PC-3 (cell line): ENCODE measurements around the gene ISYNA1. TPM values are rescaled to one million over a fixed set of nuclear protein-coding genes. Genes with fewer than 3 reads are reported as not detected.

Source experiments
- ATAC-seq: fragments of 200-7000 bp; cut with Tn5 transposase; 2 replicates; pipeline ENCODE4 v1.9.1; 2020; ENCODE audit warnings: mild to moderate bottlenecking, moderate library complexity
- BruUV-seq: library from RNA; stranded (reverse); fragments of 400-500 nt; replicated peaks from 2 replicates; lab custom pipeline; 2021; lab: Mats Ljungman, UMichigan
- CTCF ChIA-PET: fragments of 300-600 bp; sonication (Branson Sonifier 250); formaldehyde crosslinking; loops from one replicate; lab custom pipeline; 2022; ENCODE audit warnings: antibody characterized with exemption; lab: Charles Lee
- POLR2A ChIA-PET: fragments of 300-600 bp; sonication (Branson Sonifier 250); formaldehyde crosslinking; loops from one replicate; lab custom pipeline; 2022; ENCODE audit warnings: antibody characterized with exemption; ENCODE audit not compliant: unreplicated experiment; lab: Charles Lee
- DNase-seq: peaks from one replicate; pipeline ENCODE4 v3.0.0-alpha.2; 2015
- H2AFZ ChIP-seq: fragments of 300-600 bp; sonication (generic); 2 replicates; pipeline ENCODE4 v1.6.0; 2016; ENCODE audit warnings: antibody characterized with exemption, low read length
- H3F3A ChIP-seq: fragments of 300-600 bp; sonication (generic); one replicate; pipeline ENCODE4 v1.6.0; 2017; ENCODE audit warnings: antibody characterized with exemption, low read length, control low read depth, mild to moderate bottlenecking; ENCODE audit not compliant: unreplicated experiment
- H3K27ac ChIP-seq: fragments of 300-600 bp; sonication (generic); 2 replicates; pipeline ENCODE4 v1.5.1; 2016; ENCODE audit warnings: mild to moderate bottlenecking, low read length
- H3K27me3 ChIP-seq: fragments of 300-600 bp; sonication (generic); 2 replicates; pipeline ENCODE4 v1.6.1; 2016; ENCODE audit warnings: low read length, mixed read lengths
- H3K36me3 ChIP-seq: fragments of 300-600 bp; sonication (generic); 2 replicates; pipeline ENCODE4 v1.6.1; 2016; ENCODE audit warnings: low read depth, mixed run types, low read length, mixed read lengths
- H3K4me1 ChIP-seq: fragments of 300-600 bp; sonication (generic); 2 replicates; pipeline ENCODE4 v1.5.1; 2016; ENCODE audit warnings: low read length; ENCODE audit not compliant: insufficient read depth
- H3K4me2 ChIP-seq: fragments of 300-600 bp; sonication (generic); 2 replicates; pipeline ENCODE4 v1.6.0; 2016; ENCODE audit warnings: low read length
- H3K4me3 ChIP-seq: fragments of 300-600 bp; sonication (generic); 2 replicates; pipeline ENCODE4 v1.5.1; 2016; ENCODE audit warnings: mild to moderate bottlenecking, low read length, mixed read lengths
- H3K79me2 ChIP-seq: fragments of 300-600 bp; sonication (generic); 2 replicates; pipeline ENCODE4 v1.6.1; 2017; ENCODE audit warnings: low read length, mixed read lengths
- H3K9ac ChIP-seq: fragments of 300-600 bp; sonication (generic); 2 replicates; pipeline ENCODE4 v1.6.0; 2016; ENCODE audit warnings: mild to moderate bottlenecking, low read length
- H3K9me2 ChIP-seq: fragments of 300-600 bp; sonication (generic); replicated peaks from 2 replicates; pipeline ENCODE4 v1.6.1; 2016; ENCODE audit warnings: mixed run types, low read length, mixed read lengths
- H3K9me3 ChIP-seq: fragments of 300-600 bp; sonication (generic); 2 replicates; pipeline ENCODE4 v1.6.1; 2016; ENCODE audit warnings: low read length, mixed read lengths
- H4K20me1 ChIP-seq: fragments of 300-600 bp; sonication (generic); 2 replicates; pipeline ENCODE4 v1.6.1; 2016; ENCODE audit warnings: low read length, mixed read lengths
- EZH2 ChIP-seq: fragments of 300-600 bp; sonication (generic); IDR thresholded peaks from one replicate; pipeline ENCODE4 v1.6.1; 2017; ENCODE audit warnings: antibody characterized with exemption, mild to moderate bottlenecking, low read length; ENCODE audit not compliant: unreplicated experiment
- EZH2phosphoT487 ChIP-seq: fragments of 300-600 bp; sonication (generic); IDR thresholded peaks from 2 replicates; pipeline ENCODE4 v1.6.1; 2018; ENCODE audit warnings: mild to moderate bottlenecking, antibody characterized with exemption, low read length, borderline replicate concordance
- intact Hi-C: fragments of 100-400 bp; cut with micrococcal nuclease; formaldehyde crosslinking; loops from 2 replicates; pipeline ENCODE4 v1.9.0; 2023
- total RNA-seq: library from RNA; depleted of rRNA; stranded (reverse); fragments of >200 nt; gene quantifications from 2 replicates; pipeline ENCODE4 v1.2.3, GENCODE V29; 2014
- TF ChIP-seq, protein P1 (sequence below): fragments of 300-600 bp; sonication (generic); conservative IDR thresholded peaks from 2 replicates; pipeline ENCODE4 v1.5.1; 2017; ENCODE audit warnings: antibody characterized with exemption, low read depth, mild to moderate bottlenecking, low read length

The ISYNA1 gene
- total RNA-seq, 1 experiment from 2014 or later = 19.4 TPM

DNA sequence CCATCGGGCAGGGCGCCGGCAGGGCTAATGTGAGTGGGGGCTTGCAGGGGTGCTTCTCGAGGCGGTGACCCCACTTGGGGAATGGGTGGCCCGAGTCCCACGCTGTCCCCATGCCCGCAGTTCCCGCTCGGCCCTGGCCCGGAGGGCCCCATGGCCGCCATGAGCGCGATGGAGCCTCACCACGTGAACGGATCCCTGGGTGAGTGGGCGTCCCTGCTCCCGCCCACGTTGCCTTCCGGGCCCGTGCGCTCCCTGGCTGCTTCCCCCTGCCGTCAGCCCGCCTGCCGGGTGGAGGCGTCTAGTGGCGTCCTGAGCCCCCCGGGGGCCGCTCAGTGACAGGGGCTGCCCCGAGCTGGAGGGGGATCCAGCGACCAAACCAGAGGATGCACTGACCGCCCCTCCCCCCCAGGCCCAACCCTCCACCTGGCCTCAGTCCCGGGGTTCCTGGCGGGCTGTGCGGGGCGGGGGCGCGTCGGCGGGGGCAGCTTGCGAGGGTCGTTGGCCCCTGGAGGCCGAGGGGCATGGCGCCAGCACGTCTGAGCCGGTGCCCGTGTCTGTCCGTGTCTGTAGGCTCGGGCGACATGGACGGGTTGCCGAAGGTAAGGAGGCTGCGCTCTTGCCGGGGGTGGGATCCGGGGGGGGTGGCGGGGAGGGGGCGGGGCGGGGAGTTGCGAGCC is 4.8 kb downstream of the ISYNA1 start:
- 0 out of 2 replicates have a peak, but pooled peaks have one; percentile 4 for ATAC-seq

DNA sequence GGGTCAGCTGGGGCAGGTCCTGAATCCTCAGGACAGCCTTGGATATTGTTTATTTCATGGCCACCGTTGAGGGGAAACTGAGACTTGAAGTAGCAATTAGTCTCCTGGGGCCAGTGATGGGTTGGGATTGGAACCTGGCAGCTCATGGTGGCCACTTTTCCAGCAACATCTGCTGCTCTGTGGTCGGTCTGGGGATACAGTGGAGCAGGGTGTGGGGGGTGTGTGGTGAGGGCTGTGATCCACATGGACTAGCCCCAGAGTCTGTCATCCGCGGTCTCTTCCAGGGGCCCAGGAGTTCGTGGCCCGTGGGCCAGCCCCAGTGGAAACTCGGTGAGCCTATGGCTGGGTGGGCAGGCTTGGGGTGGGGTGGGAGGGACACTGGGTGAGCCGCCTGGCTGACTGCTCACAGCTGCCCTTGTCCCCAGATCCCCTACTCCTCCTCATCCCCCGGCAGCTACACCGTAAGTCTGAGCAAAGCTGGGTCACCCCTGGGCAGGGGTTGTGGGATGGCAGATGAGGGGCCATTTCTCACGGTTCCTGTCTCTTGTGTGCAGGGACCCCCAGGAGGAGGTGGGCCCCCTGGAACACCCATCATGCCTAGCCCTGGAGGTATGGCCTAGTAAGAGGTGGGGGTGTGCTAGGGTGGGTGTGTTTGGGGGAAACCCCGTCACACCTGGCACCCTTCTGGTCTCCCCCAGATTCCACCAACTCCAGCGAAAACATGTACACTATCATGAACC is 5.5 kb downstream of the ISYNA1 start:
- no peaks in the 10 kb centered on the region for H3K4me1 ChIP-seq
- H3F3A ChIP-seq = no peaks in the 10 kb centered on the region
- H3K9me2 ChIP-seq = no peaks in the 10 kb centered on the region
- H3K9me3 ChIP-seq = no peaks in the 10 kb centered on the region
- CTCF ChIA-PET = no interaction called here
- no peaks in the 10 kb centered on the region for H3K36me3 ChIP-seq
- H3K4me3 ChIP-seq = no peak overlapping the region
- no peaks in the 10 kb centered on the region for H4K20me1 ChIP-seq
- POLR2A ChIA-PET = no interaction called here
- no peak overlapping the region for H3K27ac ChIP-seq
- TF ChIP-seq EZH2phosphoT487 (no peak), EZH2 (no peak)
- TF ChIP-seq, protein P1, sequence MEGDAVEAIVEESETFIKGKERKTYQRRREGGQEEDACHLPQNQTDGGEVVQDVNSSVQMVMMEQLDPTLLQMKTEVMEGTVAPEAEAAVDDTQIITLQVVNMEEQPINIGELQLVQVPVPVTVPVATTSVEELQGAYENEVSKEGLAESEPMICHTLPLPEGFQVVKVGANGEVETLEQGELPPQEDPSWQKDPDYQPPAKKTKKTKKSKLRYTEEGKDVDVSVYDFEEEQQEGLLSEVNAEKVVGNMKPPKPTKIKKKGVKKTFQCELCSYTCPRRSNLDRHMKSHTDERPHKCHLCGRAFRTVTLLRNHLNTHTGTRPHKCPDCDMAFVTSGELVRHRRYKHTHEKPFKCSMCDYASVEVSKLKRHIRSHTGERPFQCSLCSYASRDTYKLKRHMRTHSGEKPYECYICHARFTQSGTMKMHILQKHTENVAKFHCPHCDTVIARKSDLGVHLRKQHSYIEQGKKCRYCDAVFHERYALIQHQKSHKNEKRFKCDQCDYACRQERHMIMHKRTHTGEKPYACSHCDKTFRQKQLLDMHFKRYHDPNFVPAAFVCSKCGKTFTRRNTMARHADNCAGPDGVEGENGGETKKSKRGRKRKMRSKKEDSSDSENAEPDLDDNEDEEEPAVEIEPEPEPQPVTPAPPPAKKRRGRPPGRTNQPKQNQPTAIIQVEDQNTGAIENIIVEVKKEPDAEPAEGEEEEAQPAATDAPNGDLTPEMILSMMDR = no peak
- H3K79me2 ChIP-seq = no peaks in the 10 kb centered on the region
- BruUV-seq = no TSS peak
- H2AFZ ChIP-seq = no peak overlapping the region
- H3K9ac ChIP-seq = no peak overlapping the region
- peak overlapping the region; percentile 59; the same call in 1 of the 2 replicates for H3K4me2 ChIP-seq
- DNase-seq = no peak
- no peak for ATAC-seq
- intact Hi-C loops = no loop called here
- H3K27me3 ChIP-seq = no peaks in the 10 kb centered on the region

More for the DNA sequence above, 4.8 kb downstream of the ISYNA1 start:
- DNase-seq = no peak
- Histone ChIP-seq H3K27ac (no peak overlapping the region), H3K4me3 (peak overlapping the region; percentile 48; the same call in 1 of the 2 replicates), H3F3A (no peaks in the 10 kb centered on the region), H3K9ac (no peak overlapping the region), H3K36me3 (no peaks in the 10 kb centered on the region), H3K4me1 (no peaks in the 10 kb centered on the region), H4K20me1 (no peaks in the 10 kb centered on the region), H3K9me2 (no peaks in the 10 kb centered on the region), H3K4me2 (peak overlapping the region; percentile 59), H3K9me3 (no peaks in the 10 kb centered on the region), H2AFZ (no peak overlapping the region), H3K79me2 (no peaks in the 10 kb centered on the region), H3K27me3 (no peaks in the 10 kb centered on the region)
- ChIA-PET CTCF (no interaction called here), POLR2A (no interaction called here)
- BruUV-seq = TSS peak; percentile 23
- TF ChIP-seq EZH2 (no peak), EZH2phosphoT487 (no peak)
- TF ChIP-seq, protein P1 = no peak
- intact Hi-C loops = no loop called here
